ENCODE results near the gene ADGRD1.

GRCh38 chr12:131135786-131136538 lies 182.3 kb downstream of the ADGRD1 start:
- TF ChIP-seq CTCF (IDR thresholded peaks at IDR 0.05; ENCODE audit: low read length) (no peak), EZH2 (IDR thresholded peaks at IDR 0.05; ENCODE audit: borderline replicate concordance, low read length) (no peak)

Measured in OCI-LY1 (cell line).